ENCODE data around the gene RPUSD4. TPM values are rescaled to one million over a fixed set of nuclear protein-coding genes. Genes with fewer than 3 reads are reported as not detected.
"Not testable (repeated sequence)": the region's sequence is repeated elsewhere in the genome, so short reads cannot be mapped to it uniquely, and the experiment has no call there.

The RPUSD4 gene
- 24.2 and 50.2 TPM in 2 replicates for total RNA-seq (ENCODE audit: low replicate concordance)

GRCh38 chr11:126211236-126212088 lies at the start of gene RPUSD4, which contains the start of gene FAM118B:
Gene RPUSD4, minus strand, starts transcription at chr11:126211650. Its CDS starts 12 bp downstream, at chr11:126211638.
Gene FAM118B, plus strand, starts transcription at chr11:126211782. Its CDS starts 23,220 bp downstream, at chr11:126235002.
- no peak for TF ChIP-seq CTCF (IDR thresholded peaks at IDR 0.05; ENCODE audit: insufficient read depth, low read length)
- H3K4me3 ChIP-seq (ENCODE audit: low read depth, low read length) = peak within 1 kb of the TSS; percentile 98
- DNase-seq (ENCODE audit: low read depth) = peak; percentile 95

- H3K4me3 ChIP-seq (ENCODE audit: low read depth, low read length) = no peak overlapping the region
- TF ChIP-seq CTCF (IDR thresholded peaks at IDR 0.05; ENCODE audit: insufficient read depth, low read length) = no peak
- peak; percentile 70 for DNase-seq (ENCODE audit: low read depth)
Measured at GRCh38 chr11:126257764-126258163, 46.3 kb upstream of the RPUSD4 start.

- TF ChIP-seq CTCF (IDR thresholded peaks at IDR 0.05; ENCODE audit: insufficient read depth, low read length) = no peak
- H3K4me3 ChIP-seq (ENCODE audit: low read depth, low read length) = no peak overlapping the region
- DNase-seq (ENCODE audit: low read depth) = no peak
Measured at GRCh38 chr11:126257144-126257543, 45.7 kb upstream of the RPUSD4 start.

GRCh38 chr11:126256216-126256615 lies 44.8 kb upstream of the RPUSD4 start:
- no peak overlapping the region for H3K4me3 ChIP-seq (ENCODE audit: low read depth, low read length)
- TF ChIP-seq CTCF (IDR thresholded peaks at IDR 0.05; ENCODE audit: insufficient read depth, low read length) = no peak
- DNase-seq (ENCODE audit: low read depth) = no peak

GRCh38 chr11:126255507-126255906 lies 44.1 kb upstream of the RPUSD4 start:
- not testable (repeated sequence) for H3K4me3 ChIP-seq (ENCODE audit: low read depth, low read length); DNase-seq (ENCODE audit: low read depth)

- TF ChIP-seq CTCF (IDR thresholded peaks at IDR 0.05; ENCODE audit: insufficient read depth, low read length) = no peak
- H3K4me3 ChIP-seq (ENCODE audit: low read depth, low read length) = no peak overlapping the region
- no peak for DNase-seq (ENCODE audit: low read depth)
Measured at GRCh38 chr11:126254819-126255218, 43.4 kb upstream of the RPUSD4 start.

GRCh38 chr11:126253265-126253664 lies 41.8 kb upstream of the RPUSD4 start:
- no peak overlapping the region for H3K4me3 ChIP-seq (ENCODE audit: low read depth, low read length)
- TF ChIP-seq CTCF (IDR thresholded peaks at IDR 0.05; ENCODE audit: insufficient read depth, low read length) = no peak
- DNase-seq (ENCODE audit: low read depth) = no peak

All from fibroblast of the aortic adventitia (primary cell).